GM19240 (cell line): Measurements from ENCODE around the gene INHBB.

ENCODE experiments used
- DNase-seq: peaks from one replicate; pipeline ENCODE4 v3.0.0; 2011; ENCODE audit warnings: low spot score; ENCODE audit not compliant: insufficient read length

INHBB gene

GRCh38 chr2:120396013-120396860 is 50.3 kb downstream of the INHBB start:
- no peak for DNase-seq

- no peak for DNase-seq
Measured at GRCh38 chr2:120396861-120397811, 51.2 kb downstream of the INHBB start.

GRCh38 chr2:120398051-120398995 is 52.4 kb downstream of the INHBB start:
- DNase-seq: no peak

- DNase-seq: no peak
Measured at GRCh38 chr2:120398996-120399888, 53.3 kb downstream of the INHBB start.

GRCh38 chr2:120399889-120400240 is 53.9 kb downstream of the INHBB start:
- DNase-seq: no peak

GRCh38 chr2:120400551-120400950 is 54.6 kb downstream of the INHBB start:
- DNase-seq: no peak
